Stimulated activated naive CD4-positive, alpha-beta T cell treated with Interleukin-2 at 50 U/mL for 16 hours (primary cell): Measurements from ENCODE around the gene HDAC7.
"Not testable (repeated sequence)": the region's sequence is repeated elsewhere in the genome, so short reads cannot be mapped to it uniquely, and the experiment has no call there.

Experiments
- DNase-seq: peaks from one replicate; lab custom pipeline; 2025; lab: John Stamatoyannopoulos, UW

Gene HDAC7

GRCh38 chr12:47828976-47829482 is 9.3 kb upstream of the HDAC7 start:
- no peak for DNase-seq

- no peak for DNase-seq
Observed at GRCh38 chr12:47828008-47828975, 8.6 kb upstream of the HDAC7 start.

GRCh38 chr12:47825173-47825639 is 5.5 kb upstream of the HDAC7 start:
- DNase-seq: no peak

- no peak for DNase-seq
Observed at GRCh38 chr12:47824635-47825034, 4.9 kb upstream of the HDAC7 start.

- DNase-seq: no peak
Observed at GRCh38 chr12:47824198-47824597, 4.5 kb upstream of the HDAC7 start.

- DNase-seq: no peak
Observed at GRCh38 chr12:47823422-47824086, 3.9 kb upstream of the HDAC7 start.

- DNase-seq: no peak
Observed at GRCh38 chr12:47822863-47823262, 3.2 kb upstream of the HDAC7 start.

GRCh38 chr12:47822401-47822800 is 2.7 kb upstream of the HDAC7 start:
- DNase-seq: no peak

GRCh38 chr12:47821346-47821706 is 1.6 kb upstream of the HDAC7 start:
- DNase-seq: no peak

GRCh38 chr12:47820631-47821345 is 1.1 kb upstream of the HDAC7 start:
- no peak for DNase-seq

GRCh38 chr12:47819138-47819895 is 386 bp downstream of the HDAC7 start:
- peak; percentile 37 for DNase-seq

- DNase-seq: peak; percentile 29
Observed at GRCh38 chr12:47818467-47819137, 1.1 kb downstream of the HDAC7 start.

GRCh38 chr12:47818007-47818376 is 1.7 kb downstream of the HDAC7 start:
- no peak for DNase-seq

- no peak for DNase-seq
Observed at GRCh38 chr12:47817272-47818006, 2.3 kb downstream of the HDAC7 start.

- no peak for DNase-seq
Observed at GRCh38 chr12:47816403-47817271, 3.1 kb downstream of the HDAC7 start.

GRCh38 chr12:47815447-47815846 is 4.3 kb downstream of the HDAC7 start:
- DNase-seq: not testable (repeated sequence)

- no peak for DNase-seq
Observed at GRCh38 chr12:47814539-47815170, 5.0 kb downstream of the HDAC7 start.

- no peak for DNase-seq
Observed at GRCh38 chr12:47813511-47814196, 6.0 kb downstream of the HDAC7 start.
